Prostate gland (tissue), 2 donors: ENCODE data around the gene ORC2.

ENCODE experiments used
- POLR2A ChIP-seq: fragments of 450-650 bp; IDR thresholded peaks from one replicate; pipeline ENCODE4 v1.6.1; 2016; ENCODE audit warnings: antibody characterized with exemption, mild to moderate bottlenecking
- TF ChIP-seq, protein P1 (sequence below), 4 experiments: fragments of 200-600 bp in 2 of 4; fragments of 450-650 bp in 2 of 4; sonication (generic) in 2 of 4; IDR thresholded peaks; 1 replicate in 3 of 4; 2 replicates in 1 of 4; pipeline ENCODE4 v1.5.1; 2016 to 2019; ENCODE audit warnings: antibody characterized with exemption in 4 of 4, mild to moderate bottlenecking in 2 of 4, moderate library complexity in 2 of 4

DNA sequence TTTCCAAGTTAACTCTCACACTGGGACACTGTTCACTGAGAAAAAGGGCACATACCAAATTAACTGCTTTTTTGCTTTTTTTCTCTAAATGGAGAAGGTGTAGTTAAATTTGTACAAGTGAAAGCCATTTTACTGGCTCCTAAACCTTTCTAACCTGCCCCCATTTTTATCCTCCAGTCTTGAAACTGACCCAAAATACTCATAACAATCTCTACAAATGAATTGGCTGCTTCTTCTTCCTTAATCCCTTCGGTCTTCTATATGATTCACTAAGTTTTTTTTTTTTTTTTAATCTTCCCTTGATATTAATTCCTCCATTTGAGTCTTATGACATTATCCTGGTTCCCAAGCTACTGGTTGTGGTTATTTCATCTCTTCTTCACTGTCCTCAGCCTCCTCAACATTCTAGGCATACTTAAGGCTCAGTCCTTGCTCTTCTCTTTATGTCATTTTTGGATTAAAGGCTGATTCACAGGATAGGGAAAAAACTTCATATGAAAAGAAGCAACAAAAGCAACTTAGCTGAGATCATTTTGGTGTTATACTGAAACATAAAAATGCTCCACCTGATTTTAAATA is 19.8 kb downstream of the ORC2 start:
- TF ChIP-seq, protein P1, sequence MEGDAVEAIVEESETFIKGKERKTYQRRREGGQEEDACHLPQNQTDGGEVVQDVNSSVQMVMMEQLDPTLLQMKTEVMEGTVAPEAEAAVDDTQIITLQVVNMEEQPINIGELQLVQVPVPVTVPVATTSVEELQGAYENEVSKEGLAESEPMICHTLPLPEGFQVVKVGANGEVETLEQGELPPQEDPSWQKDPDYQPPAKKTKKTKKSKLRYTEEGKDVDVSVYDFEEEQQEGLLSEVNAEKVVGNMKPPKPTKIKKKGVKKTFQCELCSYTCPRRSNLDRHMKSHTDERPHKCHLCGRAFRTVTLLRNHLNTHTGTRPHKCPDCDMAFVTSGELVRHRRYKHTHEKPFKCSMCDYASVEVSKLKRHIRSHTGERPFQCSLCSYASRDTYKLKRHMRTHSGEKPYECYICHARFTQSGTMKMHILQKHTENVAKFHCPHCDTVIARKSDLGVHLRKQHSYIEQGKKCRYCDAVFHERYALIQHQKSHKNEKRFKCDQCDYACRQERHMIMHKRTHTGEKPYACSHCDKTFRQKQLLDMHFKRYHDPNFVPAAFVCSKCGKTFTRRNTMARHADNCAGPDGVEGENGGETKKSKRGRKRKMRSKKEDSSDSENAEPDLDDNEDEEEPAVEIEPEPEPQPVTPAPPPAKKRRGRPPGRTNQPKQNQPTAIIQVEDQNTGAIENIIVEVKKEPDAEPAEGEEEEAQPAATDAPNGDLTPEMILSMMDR (IDR thresholded peaks at IDR 0.05), result no peak
- no peak for TF ChIP-seq POLR2A
